GM12801 (cell line): ENCODE data around the gene KCNQ5.

ENCODE experiments used
- CTCF ChIP-seq: IDR thresholded peaks from one replicate; pipeline ENCODE4 v1.5.1; 2011; ENCODE audit warnings: control low read depth; ENCODE audit not compliant: insufficient read length; ENCODE audit errors: extremely low read depth

KCNQ5 gene

GRCh38 chr6:72642435-72642834 lies 20.6 kb downstream of the KCNQ5 start:
- no peak for TF ChIP-seq CTCF

DNA sequence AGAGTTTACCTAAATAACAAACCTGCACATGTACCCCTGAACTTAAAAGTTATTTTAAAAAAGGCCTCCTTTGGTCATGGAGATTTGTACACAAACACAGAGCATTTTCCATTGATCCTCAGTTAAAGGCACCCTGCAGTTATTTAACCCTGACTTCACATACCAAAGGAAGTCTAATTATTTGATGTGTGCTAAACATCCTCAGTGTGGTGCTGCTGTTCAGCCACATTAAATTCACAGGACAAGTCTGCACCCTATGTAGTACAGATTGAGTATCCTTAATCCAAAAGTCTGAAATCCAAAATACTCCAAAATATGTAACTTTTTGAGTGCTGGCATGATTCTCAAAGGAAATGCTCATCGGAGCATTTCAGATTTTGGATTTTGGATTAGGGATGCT lies 21.4 kb downstream of the KCNQ5 start:
- TF ChIP-seq CTCF = no peak

- no peak for TF ChIP-seq CTCF
Measured at GRCh38 chr6:72646604-72647485, 25.0 kb downstream of the KCNQ5 start.

DNA sequence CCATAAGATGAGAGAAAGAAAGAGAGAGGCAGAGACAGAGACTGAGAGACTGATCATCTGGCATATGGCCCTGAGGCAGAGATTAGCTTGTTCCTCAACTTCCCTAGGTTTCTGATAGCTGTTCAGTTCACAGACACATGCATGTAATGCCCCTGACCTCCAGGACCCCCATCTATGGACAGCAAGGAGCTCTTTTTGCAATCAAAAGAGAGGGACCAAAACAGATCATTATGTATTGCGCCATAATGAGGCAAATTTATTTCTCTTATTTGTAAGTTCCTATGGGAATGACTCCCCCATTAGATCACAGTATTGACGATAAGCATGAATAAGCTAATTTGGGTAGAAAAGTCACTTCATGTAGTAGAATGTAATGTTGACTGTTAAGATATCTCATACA lies 25.6 kb downstream of the KCNQ5 start:
- TF ChIP-seq CTCF = no peak

DNA sequence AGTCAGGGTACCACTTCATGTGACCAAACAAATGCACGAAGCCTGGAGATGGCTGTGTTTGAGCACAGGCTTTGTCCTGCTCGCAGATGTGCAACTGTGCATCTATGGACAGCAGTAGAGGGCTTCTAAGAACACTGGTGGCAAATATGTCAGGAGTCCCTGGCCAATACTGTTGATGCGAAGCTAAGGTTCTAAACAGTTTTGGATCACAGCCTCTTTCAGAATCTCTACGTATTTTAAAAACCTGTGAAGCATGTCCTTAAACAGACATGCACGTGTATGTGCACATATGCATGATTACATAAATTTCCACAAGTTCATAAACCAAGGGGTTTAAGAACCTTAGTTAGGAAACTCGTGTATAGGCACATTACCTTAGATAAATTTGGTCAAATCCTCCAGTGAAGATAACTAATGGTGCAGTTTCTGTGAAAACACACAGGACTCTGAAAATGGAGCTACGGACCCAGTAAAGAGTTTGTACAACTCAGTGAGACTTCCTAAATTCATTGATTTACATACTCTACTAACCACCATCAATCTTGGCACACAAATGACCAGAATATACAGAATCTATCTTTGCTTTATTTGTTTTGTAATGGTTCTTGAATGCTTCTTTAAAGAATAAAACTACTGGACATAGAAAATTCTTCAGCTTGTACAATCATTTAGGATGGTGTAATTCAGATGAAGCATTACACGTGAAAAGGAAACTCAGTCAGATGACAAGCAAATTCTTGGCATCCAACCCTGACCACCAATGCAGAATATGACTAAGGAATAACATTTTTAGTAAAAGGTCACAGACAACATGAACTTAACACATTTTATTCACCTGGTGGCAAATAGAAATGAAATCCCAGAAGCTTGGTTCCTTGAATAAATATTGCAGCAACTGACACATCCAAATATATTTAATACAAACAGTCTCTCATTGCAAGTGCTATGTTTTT lies 27.4 kb downstream of the KCNQ5 start:
- no peak for TF ChIP-seq CTCF

- TF ChIP-seq CTCF = no peak
Measured at GRCh38 chr6:72650081-72650745, 28.3 kb downstream of the KCNQ5 start.

DNA sequence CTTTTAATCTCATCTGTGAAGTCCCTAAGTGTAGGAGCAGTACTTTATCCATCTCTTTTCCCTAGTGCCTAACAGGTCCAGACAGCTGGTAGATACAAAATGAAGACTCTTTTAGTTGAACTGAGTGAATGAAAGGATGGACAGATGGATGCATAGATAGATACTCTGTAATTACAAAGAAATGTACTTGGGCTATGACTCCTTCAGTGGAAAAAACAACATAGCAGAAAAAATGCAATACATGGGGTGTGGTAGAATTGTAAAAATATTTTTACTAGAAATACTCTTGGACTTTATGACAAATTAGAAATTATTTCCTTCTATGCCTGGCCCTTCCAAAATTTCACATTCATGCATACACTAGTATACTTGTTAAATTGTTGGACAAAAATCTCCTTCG lies 29.3 kb downstream of the KCNQ5 start:
- no peak for TF ChIP-seq CTCF
